HG03354 (cell line): ENCODE measurements around the gene SNTB2.
A peak's percentile ranks its signal among the peaks of the same experiment; 100 is the strongest.

Experiments
- ATAC-seq: cut with Tn5 transposase; IDR thresholded peaks from one replicate; pipeline ENCODE4 v1.9.1; 2021; ENCODE audit warnings: mild to moderate bottlenecking; ENCODE audit not compliant: unreplicated experiment, poor library complexity, severe bottlenecking

SNTB2 gene

GRCh38 chr16:69179328-69180010 lies 7.5 kb upstream of the SNTB2 start:
- no peak for ATAC-seq

- no peak for ATAC-seq
Measured at GRCh38 chr16:69180011-69180338, 7.0 kb upstream of the SNTB2 start.

GRCh38 chr16:69182730-69183416 lies 4.1 kb upstream of the SNTB2 start:
- no peak for ATAC-seq

- ATAC-seq = peak; percentile 33
Measured at GRCh38 chr16:69187446-69188235, 677 bp downstream of the SNTB2 start.

GRCh38 chr16:69188236-69188549 lies 1.2 kb downstream of the SNTB2 start:
- ATAC-seq = no peak

- ATAC-seq = no peak
Measured at GRCh38 chr16:69188716-69189115, 1.8 kb downstream of the SNTB2 start.

- ATAC-seq = no peak
Measured at GRCh38 chr16:69190046-69190588, 3.2 kb downstream of the SNTB2 start.

- ATAC-seq = no peak
Measured at GRCh38 chr16:69190598-69190997, 3.6 kb downstream of the SNTB2 start.

GRCh38 chr16:69191136-69191535 lies 4.2 kb downstream of the SNTB2 start:
- no peak for ATAC-seq

- no peak for ATAC-seq
Measured at GRCh38 chr16:69193855-69194254, 6.9 kb downstream of the SNTB2 start.

GRCh38 chr16:69194488-69194887 lies 7.5 kb downstream of the SNTB2 start:
- ATAC-seq = no peak

GRCh38 chr16:69195369-69196029 lies 8.5 kb downstream of the SNTB2 start:
- ATAC-seq = no peak

GRCh38 chr16:69197573-69197972 lies 10.6 kb downstream of the SNTB2 start:
- ATAC-seq = no peak

GRCh38 chr16:69199382-69199781 lies 12.4 kb downstream of the SNTB2 start:
- no peak for ATAC-seq

GRCh38 chr16:69201291-69201690 lies 14.3 kb downstream of the SNTB2 start:
- no peak for ATAC-seq

- ATAC-seq = no peak
Measured at GRCh38 chr16:69201787-69202186, 14.8 kb downstream of the SNTB2 start.

- no peak for ATAC-seq
Measured at GRCh38 chr16:69204172-69204571, 17.2 kb downstream of the SNTB2 start.

- ATAC-seq = no peak
Measured at GRCh38 chr16:69209735-69210134, 22.8 kb downstream of the SNTB2 start.

- ATAC-seq = no peak
Measured at GRCh38 chr16:69217433-69217832, 30.5 kb downstream of the SNTB2 start.

- no peak for ATAC-seq
Measured at GRCh38 chr16:69219279-69219678, 32.3 kb downstream of the SNTB2 start.
